Caco-2 (cell line): ENCODE measurements around the gene CAPG. TPM values are rescaled to one million over a fixed set of nuclear protein-coding genes. Genes with fewer than 3 reads are reported as not detected.

ENCODE experiments used
- BruUV-seq: library from RNA; stranded (reverse); fragments of 400-500 nt; replicated peaks from 2 replicates; lab custom pipeline; 2021; lab: Mats Ljungman, UMichigan
- CTCF ChIA-PET: fragments of 300-600 bp; sonication (Branson Sonifier 250); formaldehyde crosslinking; loops from one replicate; lab custom pipeline; 2022; ENCODE audit warnings: antibody characterized with exemption; lab: Charles Lee
- POLR2A ChIA-PET: fragments of 300-600 bp; sonication (Branson Sonifier 250); formaldehyde crosslinking; loops from one replicate; lab custom pipeline; 2022; ENCODE audit warnings: antibody characterized with exemption; lab: Charles Lee
- DNase-seq, 2 experiments: peaks; one replicate each; pipeline versions ENCODE4 v3.0.0 to v3.0.0-alpha.2; 2020 to 2022
- H3K27me3 ChIP-seq: replicated peaks from 2 replicates; pipeline ENCODE4 v1.6.0; 2011; ENCODE audit warnings: low read length; ENCODE audit not compliant: control insufficient read depth, insufficient read depth
- H3K36me3 ChIP-seq: 2 replicates; pipeline ENCODE4 v1.5.1; 2011; ENCODE audit warnings: low read length; ENCODE audit not compliant: control insufficient read depth, insufficient read depth
- H3K4me1 ChIP-seq: fragments of 250-450 bp; sonication (Bioruptor Pico); 2 replicates; pipeline ENCODE4 v1.5.1; 2020; ENCODE audit warnings: mild to moderate bottlenecking
- H3K4me3 ChIP-seq: 2 replicates; pipeline ENCODE4 v1.5.1; 2011; ENCODE audit warnings: low read depth, mild to moderate bottlenecking, control low read depth, low read length
- H3K9me3 ChIP-seq: fragments of 250-450 bp; sonication (Bioruptor Pico); 2 replicates; pipeline ENCODE4 v1.5.1; 2020; ENCODE audit warnings: mild to moderate bottlenecking, moderate library complexity
- H3K27ac Mint-ChIP-seq: one replicate; pipeline ENCODE4 v1.8.0; 2022; ENCODE audit warnings: mixed read lengths; ENCODE audit not compliant: unreplicated experiment
- H3K27me3 Mint-ChIP-seq: one replicate; pipeline ENCODE4 v1.8.0; 2022; ENCODE audit warnings: mixed read lengths; ENCODE audit not compliant: insufficient read depth, unreplicated experiment
- H3K36me3 Mint-ChIP-seq: one replicate; pipeline ENCODE4 v1.8.0; 2022; ENCODE audit warnings: mild to moderate bottlenecking, mixed read lengths; ENCODE audit not compliant: insufficient read depth, unreplicated experiment
- H3K4me1 Mint-ChIP-seq: one replicate; pipeline ENCODE4 v1.8.0; 2022; ENCODE audit warnings: low read depth, mixed read lengths; ENCODE audit not compliant: unreplicated experiment
- H3K4me3 Mint-ChIP-seq: one replicate; pipeline ENCODE4 v1.8.0; 2022; ENCODE audit warnings: mild to moderate bottlenecking, moderate library complexity, mixed read lengths; ENCODE audit not compliant: unreplicated experiment
- H3K9me3 Mint-ChIP-seq: one replicate; pipeline ENCODE4 v1.8.0; 2022; ENCODE audit warnings: mixed read lengths; ENCODE audit not compliant: unreplicated experiment
- CTCF ChIP-seq, 2 experiments: fragments of 200-600 bp in 1 of 2; IDR thresholded peaks; 1 replicate in 1 of 2; 2 replicates in 1 of 2; pipeline versions ENCODE4 v1.5.1 to v1.8.0; 2011 to 2022; ENCODE audit warnings: antibody characterized with exemption in 1 of 2, control low read depth in 1 of 2, inconsistent platforms in 1 of 2, low read depth in 1 of 2, low read length in 1 of 2, mild to moderate bottlenecking in 1 of 2, moderate library complexity in 1 of 2; ENCODE audit not compliant: insufficient read depth in 1 of 2, severe bottlenecking in 1 of 2, unreplicated experiment in 1 of 2
- intact Hi-C: fragments of 100-400 bp; cut with micrococcal nuclease; formaldehyde crosslinking; loops from one replicate; pipeline ENCODE4 v1.10.0; 2022; ENCODE audit not compliant: unreplicated experiment
- total RNA-seq: library from RNA; stranded (reverse); gene quantifications from 2 replicates; pipeline ENCODE4 v1.2.3, GENCODE V29; 2022

The CAPG gene
- total RNA-seq, 1 experiment from 2014 or later = 10.0 TPM

- no peak for TF ChIP-seq CTCF (IDR thresholded peaks at IDR 0.05; ENCODE audit: insufficient read depth in 1 of 2, low read depth in 1 of 2, low read length in 1 of 2, severe bottlenecking in 1 of 2, unreplicated experiment in 1 of 2)
- POLR2A ChIA-PET = no interaction called here
- BruUV-seq = no TSS peak
- Mint-ChIP-seq H3K9me3 (peaks cover 14% of the 10 kb centered on the region), H3K36me3 (no peaks in the 10 kb centered on the region), H3K4me1 (peaks cover 7% of the 10 kb centered on the region), H3K27me3 (no peaks in the 10 kb centered on the region), H3K4me3 (no peak overlapping the region), H3K27ac (no peak overlapping the region)
- Histone ChIP-seq H3K36me3 (no peaks in the 10 kb centered on the region), H3K4me1 (peaks cover 8% of the 10 kb centered on the region; the same call in 1 of the 2 replicates), H3K9me3 (peaks cover 8% of the 10 kb centered on the region; the same call in 1 of the 2 replicates), H3K4me3 (no peak overlapping the region), H3K27me3 (no peaks in the 10 kb centered on the region)
- CTCF ChIA-PET = no interaction called here
- intact Hi-C loops = no loop called here
- DNase-seq = peak in 1 of 2 experiments; percentile 31
Observed at GRCh38 chr2:85398426-85399182, 11.6 kb downstream of the CAPG start.

- Mint-ChIP-seq H3K4me1 (peaks cover 7% of the 10 kb centered on the region), H3K9me3 (peaks cover 10% of the 10 kb centered on the region), H3K27me3 (no peaks in the 10 kb centered on the region), H3K36me3 (no peaks in the 10 kb centered on the region), H3K4me3 (no peak overlapping the region), H3K27ac (no peak overlapping the region)
- CTCF ChIA-PET = no interaction called here
- no TSS peak for BruUV-seq
- no peak overlapping the region for H3K4me3 ChIP-seq
- intact Hi-C loops = no loop called here
- POLR2A ChIA-PET = no interaction called here
- TF ChIP-seq CTCF (IDR thresholded peaks at IDR 0.05; ENCODE audit: insufficient read depth in 1 of 2, low read depth in 1 of 2, low read length in 1 of 2, severe bottlenecking in 1 of 2, unreplicated experiment in 1 of 2) = no peak
- H3K36me3 ChIP-seq = no peaks in the 10 kb centered on the region
- no peaks in the 10 kb centered on the region for H3K27me3 ChIP-seq
- peak in 1 of 2 experiments; percentile 28 for DNase-seq
- H3K4me1 ChIP-seq = peaks cover 8% of the 10 kb centered on the region; the same call in 1 of the 2 replicates
- 0 out of 2 replicates have a peak, but pooled peaks cover 2% of the 10 kb centered on the region for H3K9me3 ChIP-seq
Observed at GRCh38 chr2:85397925-85398331, 12.2 kb downstream of the CAPG start.

DNA sequence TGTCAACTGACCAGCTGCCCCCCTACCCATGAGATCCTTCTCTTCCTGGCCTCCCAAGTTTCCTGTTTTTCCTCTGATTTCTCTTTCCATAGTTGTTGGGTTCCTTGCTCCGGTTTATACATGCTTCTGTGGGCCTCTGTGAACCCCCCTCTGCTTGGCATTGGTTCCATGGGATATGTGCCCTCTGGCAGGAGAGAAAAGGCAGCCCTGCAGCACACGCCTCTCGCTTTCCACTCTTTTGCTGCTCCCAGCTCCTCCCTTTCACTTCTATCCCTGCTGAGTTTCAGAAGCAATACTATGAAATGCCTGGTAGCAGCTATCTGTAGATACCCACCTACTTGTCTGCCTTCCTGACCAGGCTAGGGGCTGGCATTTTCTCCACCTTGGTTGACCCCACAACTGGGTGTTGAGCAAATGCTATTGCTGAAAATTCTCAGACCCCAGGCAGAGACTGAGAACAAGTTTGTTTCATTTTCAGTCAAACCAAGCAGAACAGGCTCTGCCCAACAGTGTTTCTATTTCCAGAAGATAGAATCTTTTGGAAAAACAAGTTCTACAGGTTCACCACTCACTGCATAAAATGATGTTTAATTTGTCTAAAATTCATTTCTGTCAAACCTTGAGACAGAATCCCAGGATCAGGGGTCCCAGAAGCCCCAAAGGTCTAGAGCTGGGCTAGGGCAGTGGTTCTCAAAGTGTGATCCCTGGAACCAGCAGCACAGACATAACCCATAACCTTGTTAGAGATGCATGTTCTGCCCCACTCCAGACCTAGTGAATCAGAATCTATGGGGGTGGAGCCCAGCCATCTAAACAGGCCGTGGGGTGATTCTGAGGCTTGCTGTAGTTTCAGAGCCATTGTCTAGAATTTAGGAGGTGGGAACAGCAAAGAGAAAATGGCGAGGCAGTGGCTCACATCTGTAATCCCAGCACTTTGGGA lies 13.4 kb downstream of the CAPG start:
- DNase-seq = peak in 1 of 2 experiments; percentile 22
- H3K4me3 Mint-ChIP-seq = no peak overlapping the region
- H3K36me3 ChIP-seq = no peaks in the 10 kb centered on the region
- H3K4me1 Mint-ChIP-seq = peaks cover 7% of the 10 kb centered on the region
- POLR2A ChIA-PET = no interaction called here
- peak overlapping the region; percentile 43 for H3K27ac Mint-ChIP-seq
- intact Hi-C loops = no loop called here
- H3K27me3 ChIP-seq = no peaks in the 10 kb centered on the region
- no peaks in the 10 kb centered on the region for H3K36me3 Mint-ChIP-seq
- H3K4me3 ChIP-seq = no peak overlapping the region
- peaks cover under 1% of the 10 kb centered on the region for H3K9me3 Mint-ChIP-seq
- H3K9me3 ChIP-seq = no peaks in the 10 kb centered on the region
- CTCF ChIA-PET = no interaction called here
- TF ChIP-seq CTCF (IDR thresholded peaks at IDR 0.05; ENCODE audit: insufficient read depth in 1 of 2, low read depth in 1 of 2, low read length in 1 of 2, severe bottlenecking in 1 of 2, unreplicated experiment in 1 of 2) = no peak
- H3K4me1 ChIP-seq = peaks cover 8% of the 10 kb centered on the region; the same call in 1 of the 2 replicates
- H3K27me3 Mint-ChIP-seq = no peaks in the 10 kb centered on the region
- BruUV-seq = no TSS peak
